ENCODE data around the gene E2F8. TPM values are rescaled to one million over a fixed set of nuclear protein-coding genes. Genes with fewer than 3 reads are reported as not detected.

The E2F8 gene
- polyA plus RNA-seq, 1 donor from 2014 or later = 0.07 TPM

GRCh38 chr11:19216021-19216420 is 24.7 kb downstream of the E2F8 start:
- no peak overlapping the region for H3K4me3 ChIP-seq (ENCODE audit: low read length)
- H3K79me2 ChIP-seq (replicated peaks; ENCODE audit: insufficient read depth, low read length) = no peaks in the 10 kb centered on the region
- H3K9ac ChIP-seq (ENCODE audit: low read length) = no peak overlapping the region
- TF ChIP-seq TAF1 (IDR thresholded peaks at IDR 0.05; ENCODE audit: low read depth) (no peak), SMC3 (conservative IDR thresholded peaks at IDR 0.05; ENCODE audit: poor library complexity) (no peak), REST (IDR thresholded peaks at IDR 0.05; ENCODE audit: borderline replicate concordance) (no peak), POLR2AphosphoS5 (IDR thresholded peaks at IDR 0.05) (no peak), RAD21 (conservative IDR thresholded peaks at IDR 0.05) (no peak), EZH2 (IDR thresholded peaks at IDR 0.05; ENCODE audit: borderline replicate concordance, insufficient read depth, low read length, poor library complexity, severe bottlenecking) (no peak), EP300 (conservative IDR thresholded peaks at IDR 0.05; ENCODE audit: poor library complexity, severe bottlenecking) (no peak), MXI1 (conservative IDR thresholded peaks at IDR 0.05; ENCODE audit: poor library complexity, severe bottlenecking) (no peak), CTCF (IDR thresholded peaks at IDR 0.05; ENCODE audit: poor library complexity, severe bottlenecking) (no peak)
- no peak overlapping the region for H2AFZ ChIP-seq (ENCODE audit: low read depth, low read length)
- no peak overlapping the region for H3K27ac ChIP-seq (ENCODE audit: low read length)
- no peaks in the 10 kb centered on the region for H3F3A ChIP-seq (ENCODE audit: insufficient read depth, low read length, poor library complexity, severe bottlenecking)
- no peaks in the 10 kb centered on the region for H3K9me3 ChIP-seq (ENCODE audit: low read length)
- no peaks in the 10 kb centered on the region for H3K36me3 ChIP-seq (ENCODE audit: insufficient read depth, low read length)
- H4K20me1 ChIP-seq (ENCODE audit: insufficient read depth) = no peaks in the 10 kb centered on the region
- H3K4me2 ChIP-seq (ENCODE audit: low read length) = no peak overlapping the region
- H3K9me2 ChIP-seq (ENCODE audit: insufficient read depth, low read length) = no peaks in the 10 kb centered on the region
- H3K27me3 ChIP-seq (ENCODE audit: insufficient read depth, low read depth, low read length) = no peaks in the 10 kb centered on the region

- Histone ChIP-seq H3K36me3 (ENCODE audit: insufficient read depth, low read length) (no peaks in the 10 kb centered on the region), H3K27ac (ENCODE audit: low read length) (no peak overlapping the region), H4K20me1 (ENCODE audit: insufficient read depth) (no peaks in the 10 kb centered on the region), H2AFZ (ENCODE audit: low read depth, low read length) (no peak overlapping the region), H3K9ac (ENCODE audit: low read length) (no peak overlapping the region), H3K9me3 (ENCODE audit: low read length) (no peaks in the 10 kb centered on the region), H3K79me2 (replicated peaks; ENCODE audit: insufficient read depth, low read length) (no peaks in the 10 kb centered on the region), H3K4me3 (ENCODE audit: low read length) (no peak overlapping the region), H3K9me2 (ENCODE audit: insufficient read depth, low read length) (no peaks in the 10 kb centered on the region), H3K4me2 (ENCODE audit: low read length) (no peak overlapping the region), H3K27me3 (ENCODE audit: insufficient read depth, low read depth, low read length) (no peaks in the 10 kb centered on the region), H3F3A (ENCODE audit: insufficient read depth, low read length, poor library complexity, severe bottlenecking) (no peaks in the 10 kb centered on the region)
- TF ChIP-seq POLR2AphosphoS5 (IDR thresholded peaks at IDR 0.05) (no peak), SMC3 (conservative IDR thresholded peaks at IDR 0.05; ENCODE audit: poor library complexity) (no peak), EP300 (conservative IDR thresholded peaks at IDR 0.05; ENCODE audit: poor library complexity, severe bottlenecking) (no peak), REST (IDR thresholded peaks at IDR 0.05; ENCODE audit: borderline replicate concordance) (no peak), TAF1 (IDR thresholded peaks at IDR 0.05; ENCODE audit: low read depth) (no peak), RAD21 (conservative IDR thresholded peaks at IDR 0.05) (no peak), MXI1 (conservative IDR thresholded peaks at IDR 0.05; ENCODE audit: poor library complexity, severe bottlenecking) (no peak), EZH2 (IDR thresholded peaks at IDR 0.05; ENCODE audit: borderline replicate concordance, insufficient read depth, low read length, poor library complexity, severe bottlenecking) (no peak), CTCF (IDR thresholded peaks at IDR 0.05; ENCODE audit: poor library complexity, severe bottlenecking) (no peak)
Observed at GRCh38 chr11:19209617-19210370, 31.0 kb downstream of the E2F8 start.

All from neural cell (in vitro differentiated cells).